ENCODE results near the gene ZBTB7A.
A peak's percentile ranks its signal among the peaks of the same experiment; 100 is the strongest.

The ZBTB7A gene

GRCh38 chr19:4099041-4099764 is 32.5 kb upstream of the ZBTB7A start:
- H3K4me3 Mint-ChIP-seq: no peak overlapping the region
- peaks cover 14% of the 10 kb centered on the region for H3K36me3 Mint-ChIP-seq (ENCODE audit: low read depth)
- no peaks in the 10 kb centered on the region for H3K9me3 Mint-ChIP-seq
- no peak overlapping the region for H3K27ac Mint-ChIP-seq
- H3K4me1 Mint-ChIP-seq (ENCODE audit: low read depth): no peaks in the 10 kb centered on the region
- H3K27me3 Mint-ChIP-seq (ENCODE audit: low read depth): no peaks in the 10 kb centered on the region

DNA sequence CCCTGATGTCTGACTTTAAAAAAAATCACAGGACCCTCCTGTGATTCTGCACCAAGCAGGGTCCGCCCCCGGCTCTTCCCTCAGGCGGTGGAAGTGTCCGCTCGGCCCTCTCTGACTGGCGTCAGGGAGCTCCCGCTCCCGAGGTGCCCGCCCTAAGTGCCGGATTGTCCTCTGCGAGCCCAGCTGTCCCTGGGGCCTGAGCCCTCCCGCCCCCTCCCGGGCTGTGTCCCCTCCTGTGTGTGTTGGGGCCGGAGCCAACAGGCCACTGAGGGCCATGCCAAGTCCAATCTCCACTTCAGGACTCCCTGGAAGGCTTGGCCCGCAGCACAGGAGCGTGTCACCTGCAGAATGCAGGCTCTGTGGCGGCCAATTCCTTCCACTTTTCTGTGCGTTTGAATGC is 31.8 kb upstream of the ZBTB7A start:
- H3K27me3 Mint-ChIP-seq (ENCODE audit: low read depth): no peaks in the 10 kb centered on the region
- H3K9me3 Mint-ChIP-seq: no peaks in the 10 kb centered on the region
- no peak overlapping the region for H3K4me3 Mint-ChIP-seq
- peaks cover 3% of the 10 kb centered on the region for H3K4me1 Mint-ChIP-seq (ENCODE audit: low read depth)
- no peak overlapping the region for H3K27ac Mint-ChIP-seq
- peaks cover 18% of the 10 kb centered on the region for H3K36me3 Mint-ChIP-seq (ENCODE audit: low read depth)

GRCh38 chr19:4097501-4097900 is 30.8 kb upstream of the ZBTB7A start:
- Mint-ChIP-seq H3K9me3 (no peaks in the 10 kb centered on the region), H3K27ac (no peak overlapping the region), H3K4me1 (ENCODE audit: low read depth) (peaks cover 4% of the 10 kb centered on the region), H3K27me3 (ENCODE audit: low read depth) (no peaks in the 10 kb centered on the region), H3K36me3 (ENCODE audit: low read depth) (peaks cover 19% of the 10 kb centered on the region), H3K4me3 (no peak overlapping the region)

DNA sequence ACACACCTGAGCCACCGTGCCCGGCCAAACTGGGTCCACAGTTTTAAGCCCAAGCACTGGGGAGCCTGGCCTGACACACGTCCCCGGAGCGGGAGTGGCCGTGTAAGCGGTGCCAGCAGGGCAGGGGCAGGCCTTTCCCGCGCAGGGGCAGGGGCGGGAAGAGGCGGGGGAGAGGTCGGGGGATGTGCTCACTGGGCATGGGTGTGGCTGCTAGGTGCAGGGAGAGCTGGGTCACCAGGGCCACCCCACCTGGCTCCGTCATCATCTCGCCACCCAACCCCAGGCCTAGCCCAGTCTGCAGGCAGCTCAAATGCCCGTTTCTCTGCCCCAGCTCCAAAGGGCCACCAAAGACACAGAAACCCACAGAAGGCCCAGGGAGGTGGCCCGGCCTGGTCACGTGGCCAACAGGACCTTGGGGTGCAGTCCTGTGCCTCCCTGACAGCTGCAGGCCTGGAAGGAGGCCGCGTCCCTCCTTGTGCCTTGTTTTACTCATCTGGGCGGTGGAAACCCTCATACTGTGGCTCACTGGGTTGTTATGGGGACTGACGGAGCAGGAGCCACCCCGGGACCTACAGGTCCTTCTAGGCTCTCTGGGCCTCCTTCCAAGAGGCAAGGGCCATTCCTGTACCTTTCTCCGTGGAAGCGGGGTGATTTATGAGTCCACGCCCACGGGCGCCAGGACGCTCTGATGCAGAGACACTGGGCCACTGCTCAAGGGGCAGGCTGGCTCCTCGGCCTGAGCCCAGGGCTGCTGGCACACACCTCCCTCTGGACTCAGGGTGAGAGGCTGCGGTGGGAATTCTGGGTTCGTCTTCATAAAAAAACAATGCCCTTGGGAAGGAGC is 29.6 kb upstream of the ZBTB7A start:
- Mint-ChIP-seq H3K4me1 (ENCODE audit: low read depth) (peaks cover 4% of the 10 kb centered on the region), H3K27me3 (ENCODE audit: low read depth) (no peaks in the 10 kb centered on the region), H3K27ac (no peak overlapping the region), H3K36me3 (ENCODE audit: low read depth) (peaks cover 19% of the 10 kb centered on the region), H3K9me3 (no peaks in the 10 kb centered on the region), H3K4me3 (no peak overlapping the region)

- H3K36me3 Mint-ChIP-seq (ENCODE audit: low read depth): peaks cover 19% of the 10 kb centered on the region
- no peak overlapping the region for H3K4me3 Mint-ChIP-seq
- H3K27ac Mint-ChIP-seq: no peak overlapping the region
- H3K27me3 Mint-ChIP-seq (ENCODE audit: low read depth): no peaks in the 10 kb centered on the region
- H3K9me3 Mint-ChIP-seq: no peaks in the 10 kb centered on the region
- H3K4me1 Mint-ChIP-seq (ENCODE audit: low read depth): peaks cover 4% of the 10 kb centered on the region
Measured at GRCh38 chr19:4095488-4095844, 28.8 kb upstream of the ZBTB7A start.

- no peak overlapping the region for H3K27ac Mint-ChIP-seq
- no peaks in the 10 kb centered on the region for H3K9me3 Mint-ChIP-seq
- H3K27me3 Mint-ChIP-seq (ENCODE audit: low read depth): no peaks in the 10 kb centered on the region
- peaks cover 7% of the 10 kb centered on the region for H3K4me1 Mint-ChIP-seq (ENCODE audit: low read depth)
- peaks cover 18% of the 10 kb centered on the region for H3K36me3 Mint-ChIP-seq (ENCODE audit: low read depth)
- no peak overlapping the region for H3K4me3 Mint-ChIP-seq
Measured at GRCh38 chr19:4094761-4095487, 28.2 kb upstream of the ZBTB7A start.

DNA sequence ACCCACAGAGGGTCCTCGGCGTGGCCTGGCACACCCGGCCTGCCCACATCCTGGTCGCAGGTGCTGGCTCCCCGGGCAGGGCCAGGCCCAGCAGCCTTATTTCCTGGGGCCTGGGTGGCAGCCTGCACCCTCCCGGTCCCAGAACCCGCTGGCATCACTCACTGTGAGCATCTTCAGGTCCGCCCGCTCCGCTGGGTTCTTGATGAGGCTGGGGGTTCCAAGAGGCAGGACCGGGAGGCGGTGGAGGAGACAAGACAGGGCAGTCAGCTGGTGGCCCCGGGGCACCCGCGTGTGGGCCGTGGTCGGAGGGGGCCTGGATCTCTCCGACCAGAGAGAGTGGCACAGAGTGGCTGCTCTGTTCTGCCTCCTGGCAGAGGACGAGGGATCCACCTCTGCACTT is 27.6 kb upstream of the ZBTB7A start:
- Mint-ChIP-seq H3K27me3 (ENCODE audit: low read depth) (no peaks in the 10 kb centered on the region), H3K9me3 (no peaks in the 10 kb centered on the region), H3K4me1 (ENCODE audit: low read depth) (peaks cover 12% of the 10 kb centered on the region), H3K36me3 (ENCODE audit: low read depth) (peaks cover 16% of the 10 kb centered on the region), H3K4me3 (no peak overlapping the region), H3K27ac (no peak overlapping the region)

DNA sequence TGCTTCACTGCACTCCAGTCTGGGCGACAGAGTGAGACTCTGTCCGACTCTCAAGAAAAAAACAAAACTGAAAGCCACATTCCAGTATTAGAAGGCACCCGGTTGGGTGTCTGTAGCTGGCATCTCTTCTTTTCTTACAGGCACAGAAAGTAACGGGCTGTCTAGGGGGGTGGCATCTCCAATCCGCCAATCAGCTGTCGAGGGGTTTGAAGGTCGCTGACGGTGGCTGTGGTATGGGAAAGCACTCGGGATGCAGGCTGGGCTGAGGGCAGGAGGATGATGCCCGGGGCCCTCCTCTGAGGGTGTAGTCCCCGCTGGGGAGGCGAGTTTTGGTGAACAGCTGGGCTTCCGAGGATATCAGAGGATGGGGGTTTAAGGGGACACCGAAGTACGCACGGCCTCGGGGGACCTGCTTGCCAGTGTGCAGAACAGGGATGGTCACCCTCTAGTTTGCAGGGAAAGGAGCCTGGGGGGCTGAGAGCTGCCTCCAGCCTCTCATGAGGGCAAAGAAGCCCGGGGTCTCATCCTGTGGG is 27.0 kb upstream of the ZBTB7A start:
- Mint-ChIP-seq H3K27me3 (ENCODE audit: low read depth) (no peaks in the 10 kb centered on the region), H3K4me1 (ENCODE audit: low read depth) (peaks cover 18% of the 10 kb centered on the region), H3K36me3 (ENCODE audit: low read depth) (peaks cover 16% of the 10 kb centered on the region), H3K27ac (peak overlapping the region; percentile 52), H3K4me3 (no peak overlapping the region), H3K9me3 (no peaks in the 10 kb centered on the region)

DNA sequence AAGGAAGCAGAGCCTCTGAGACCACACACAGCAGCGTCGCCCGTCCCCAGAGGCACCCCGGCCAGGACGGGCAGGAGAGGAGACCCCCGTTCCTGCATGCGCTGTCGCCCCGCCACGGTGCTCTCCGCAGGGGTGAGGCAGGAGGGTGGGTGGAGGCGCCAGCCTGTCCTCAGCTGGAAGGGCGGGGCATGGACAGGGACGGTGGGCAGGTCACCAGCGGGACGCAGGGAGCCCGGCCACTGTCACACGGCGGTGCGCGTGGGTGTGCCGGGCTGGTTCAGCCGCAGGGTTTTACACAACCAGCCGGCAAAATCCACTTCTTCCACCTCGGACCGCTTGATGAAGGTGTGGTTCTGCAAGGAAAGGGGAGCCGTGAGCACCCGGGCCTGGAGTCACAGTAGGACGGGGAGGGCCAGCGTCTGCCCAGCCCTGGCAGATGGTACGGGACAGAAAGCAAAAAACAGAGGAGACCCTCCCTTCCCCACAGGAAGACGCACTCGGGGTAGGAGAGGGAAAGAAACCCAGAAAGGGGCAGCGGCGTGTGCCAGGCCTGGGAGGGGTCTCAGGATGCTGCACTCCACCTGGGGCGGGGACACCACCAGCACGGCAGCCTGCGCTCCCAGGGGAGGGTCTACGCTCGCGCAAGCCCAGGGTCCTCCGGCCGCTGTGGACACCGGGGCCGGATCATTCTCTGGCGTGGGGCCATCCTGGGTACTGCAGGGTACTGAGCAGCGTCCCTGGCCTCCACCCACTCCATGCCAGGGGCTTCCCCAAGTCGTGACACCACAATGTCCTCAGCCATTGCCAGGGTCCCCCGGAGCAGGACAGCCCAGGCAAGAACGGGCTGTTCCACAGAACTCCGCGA is 23.9 kb upstream of the ZBTB7A start:
- H3K4me3 Mint-ChIP-seq: peak overlapping the region; percentile 82

DNA sequence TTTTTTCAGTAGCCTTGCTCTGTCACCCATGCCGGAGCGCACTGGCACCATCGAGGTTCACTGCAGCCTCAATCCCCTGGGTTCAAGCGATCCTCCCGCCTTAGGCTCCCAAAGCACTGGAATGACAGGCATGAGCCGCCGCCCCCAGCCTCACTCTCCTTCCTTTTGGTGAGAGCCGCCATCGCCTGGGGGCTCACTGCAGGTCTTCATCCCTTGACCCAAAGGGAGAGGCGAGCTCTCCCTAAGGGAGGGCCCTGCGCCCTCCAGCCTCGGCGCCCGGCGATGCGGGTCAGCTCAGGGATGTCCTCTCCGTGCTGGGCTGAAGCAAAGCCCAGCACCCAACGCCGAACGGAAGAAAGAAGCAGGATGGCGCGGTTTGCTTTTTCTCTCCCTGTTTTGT is 23.2 kb upstream of the ZBTB7A start:
- Mint-ChIP-seq H3K4me3 (peak overlapping the region; percentile 82), H3K9me3 (no peaks in the 10 kb centered on the region), H3K4me1 (ENCODE audit: low read depth) (peaks cover 31% of the 10 kb centered on the region), H3K27ac (peak overlapping the region; percentile 92), H3K27me3 (ENCODE audit: low read depth) (no peaks in the 10 kb centered on the region), H3K36me3 (ENCODE audit: low read depth) (peaks cover 8% of the 10 kb centered on the region)

More for the DNA sequence above, 23.9 kb upstream of the ZBTB7A start:
- Mint-ChIP-seq H3K9me3 (no peaks in the 10 kb centered on the region), H3K27ac (peak overlapping the region; percentile 92), H3K27me3 (ENCODE audit: low read depth) (no peaks in the 10 kb centered on the region), H3K36me3 (ENCODE audit: low read depth) (peaks cover 8% of the 10 kb centered on the region), H3K4me1 (ENCODE audit: low read depth) (peaks cover 31% of the 10 kb centered on the region)

- Mint-ChIP-seq H3K36me3 (ENCODE audit: low read depth) (peaks cover 8% of the 10 kb centered on the region), H3K9me3 (no peaks in the 10 kb centered on the region), H3K27me3 (ENCODE audit: low read depth) (no peaks in the 10 kb centered on the region), H3K4me1 (ENCODE audit: low read depth) (peaks cover 34% of the 10 kb centered on the region), H3K27ac (peak overlapping the region; percentile 92), H3K4me3 (peak overlapping the region; percentile 82)
Measured at GRCh38 chr19:4089400-4089908, 22.8 kb upstream of the ZBTB7A start.

DNA sequence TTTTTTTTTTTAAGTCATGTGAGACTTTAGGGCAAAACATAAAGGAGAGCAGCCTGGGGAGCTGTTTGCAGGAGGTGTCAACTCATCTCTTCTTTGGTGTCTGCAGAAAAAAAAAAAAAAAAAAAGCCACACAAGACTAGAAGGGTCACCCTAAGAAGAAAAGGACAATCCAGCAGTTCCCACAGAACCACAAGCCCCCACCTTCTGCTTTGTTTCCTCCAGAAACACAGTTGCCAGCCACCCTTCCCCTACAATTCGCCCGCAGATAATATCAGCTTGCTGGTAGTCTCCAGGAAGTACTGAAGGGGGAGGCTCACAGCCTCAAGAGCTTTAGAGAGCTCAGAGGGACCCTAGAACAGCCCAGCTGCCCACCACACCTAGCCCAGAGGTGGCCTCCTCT is 22.3 kb upstream of the ZBTB7A start:
- Mint-ChIP-seq H3K27ac (peak overlapping the region; percentile 92), H3K36me3 (ENCODE audit: low read depth) (peaks cover 8% of the 10 kb centered on the region), H3K4me3 (peak overlapping the region; percentile 82)

DNA sequence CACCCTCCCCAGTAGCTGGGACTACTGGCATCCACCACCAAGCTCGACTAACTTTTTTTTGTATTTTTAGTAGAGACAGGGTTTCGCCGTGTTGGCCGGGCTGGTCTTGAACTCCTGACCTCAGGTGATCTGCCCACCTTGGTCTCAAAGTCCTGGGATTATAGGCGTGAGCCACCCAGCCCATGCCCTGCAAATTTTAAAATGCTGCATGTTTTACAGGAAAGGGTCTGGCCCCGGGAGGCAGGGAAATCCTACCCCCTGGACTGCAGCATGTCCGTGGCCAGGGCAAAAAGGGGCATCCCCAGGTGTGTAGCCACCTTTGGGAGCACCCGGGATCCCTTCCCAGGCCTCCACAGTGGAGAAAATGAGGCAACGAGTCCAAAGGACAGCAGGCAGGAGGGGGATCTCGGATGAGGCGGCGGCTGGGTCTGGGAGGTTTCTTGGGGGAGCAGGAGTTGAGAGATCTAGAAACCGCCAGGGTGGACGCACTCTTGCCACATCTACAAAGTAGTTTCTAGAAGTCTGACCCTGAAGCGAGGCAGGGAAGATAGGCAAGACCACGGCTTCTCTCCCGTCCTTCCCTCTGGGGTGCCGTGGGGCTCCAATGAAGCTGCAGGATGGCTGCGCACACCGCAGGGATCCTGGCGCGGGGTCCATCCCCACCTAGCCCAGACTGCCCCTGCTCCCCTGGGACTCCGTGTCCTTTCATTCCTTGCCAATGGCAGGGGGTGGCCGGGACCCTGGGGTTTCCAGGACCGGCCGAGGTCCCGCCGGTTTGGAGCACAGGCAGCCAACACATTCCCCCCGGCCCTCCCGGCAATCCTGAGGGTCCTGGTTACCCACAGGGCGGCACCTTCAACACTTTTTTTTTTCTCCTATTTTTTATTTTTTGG is 21.3 kb upstream of the ZBTB7A start:
- peaks cover 37% of the 10 kb centered on the region for H3K4me1 Mint-ChIP-seq (ENCODE audit: low read depth)

More for the DNA sequence above, 22.3 kb upstream of the ZBTB7A start:
- no peaks in the 10 kb centered on the region for H3K27me3 Mint-ChIP-seq (ENCODE audit: low read depth)
- no peaks in the 10 kb centered on the region for H3K9me3 Mint-ChIP-seq
- peaks cover 34% of the 10 kb centered on the region for H3K4me1 Mint-ChIP-seq (ENCODE audit: low read depth)

More for the DNA sequence above, 21.3 kb upstream of the ZBTB7A start:
- Mint-ChIP-seq H3K36me3 (ENCODE audit: low read depth) (peaks cover 3% of the 10 kb centered on the region), H3K27ac (peak overlapping the region; percentile 92), H3K9me3 (no peaks in the 10 kb centered on the region), H3K27me3 (ENCODE audit: low read depth) (no peaks in the 10 kb centered on the region), H3K4me3 (peak overlapping the region; percentile 82)
